Neural progenitor cell (in vitro differentiated cells): ENCODE measurements around the gene NSMF.

Source experiments
- EZH2 ChIP-seq: fragments of 200-600 bp; sonication (generic); IDR thresholded peaks from 2 replicates; pipeline ENCODE4 v1.6.1; 2017; ENCODE audit warnings: antibody characterized with exemption, mild to moderate bottlenecking, moderate library complexity
- EZH2phosphoT487 ChIP-seq: fragments of 200-600 bp; sonication (generic); IDR thresholded peaks from 2 replicates; pipeline ENCODE4 v1.6.1; 2017; ENCODE audit warnings: antibody characterized with exemption
- TF ChIP-seq, protein P1 (sequence below): fragments of 200-600 bp; sonication (generic); IDR thresholded peaks from 2 replicates; pipeline ENCODE4 v1.5.1; 2017; ENCODE audit warnings: antibody characterized with exemption, mild to moderate bottlenecking

DNA sequence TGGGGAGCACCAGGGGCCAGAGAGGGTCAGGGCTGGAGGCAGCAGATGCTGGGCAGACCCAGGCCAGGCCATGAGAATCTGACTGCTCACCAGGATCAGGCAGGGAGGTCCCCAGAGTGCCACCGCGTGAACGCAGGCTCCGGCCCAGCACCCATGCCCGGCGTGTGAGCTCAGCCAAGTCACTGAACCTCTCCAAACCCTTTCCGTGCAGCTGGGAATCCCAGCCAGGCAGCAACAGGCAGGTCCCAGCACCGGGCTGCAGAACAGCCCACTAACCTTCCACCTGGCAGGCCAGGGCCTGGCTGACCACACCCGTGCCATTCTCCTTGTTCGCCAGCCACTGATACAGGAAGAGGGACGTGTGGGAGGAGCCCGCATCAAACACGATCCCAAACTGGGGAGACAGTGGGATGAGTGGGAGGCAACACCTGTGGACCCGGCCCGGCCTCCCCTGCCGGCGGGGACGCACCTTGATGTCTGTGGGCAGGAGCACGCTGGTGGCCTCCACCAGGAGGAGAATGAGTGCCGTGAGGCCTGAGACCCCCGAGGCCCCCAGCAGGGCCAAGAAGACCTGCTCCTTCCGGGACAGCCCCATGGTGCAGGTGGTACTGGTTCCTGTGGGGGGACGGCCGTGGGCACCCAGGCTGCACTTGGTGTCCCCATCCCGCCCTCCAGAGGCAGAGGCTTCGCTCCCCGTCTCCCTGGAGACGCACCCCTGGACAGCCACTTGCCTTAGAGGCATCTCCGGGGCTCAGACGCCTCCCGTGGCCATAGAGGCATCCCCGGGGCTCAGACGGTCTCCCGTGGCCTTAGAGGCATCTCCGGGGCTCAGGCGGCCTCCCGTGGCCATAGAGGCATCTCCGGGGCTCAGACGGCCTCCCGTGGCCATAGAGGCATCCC is 21.2 kb downstream of the NSMF start:
- TF ChIP-seq, protein P1, sequence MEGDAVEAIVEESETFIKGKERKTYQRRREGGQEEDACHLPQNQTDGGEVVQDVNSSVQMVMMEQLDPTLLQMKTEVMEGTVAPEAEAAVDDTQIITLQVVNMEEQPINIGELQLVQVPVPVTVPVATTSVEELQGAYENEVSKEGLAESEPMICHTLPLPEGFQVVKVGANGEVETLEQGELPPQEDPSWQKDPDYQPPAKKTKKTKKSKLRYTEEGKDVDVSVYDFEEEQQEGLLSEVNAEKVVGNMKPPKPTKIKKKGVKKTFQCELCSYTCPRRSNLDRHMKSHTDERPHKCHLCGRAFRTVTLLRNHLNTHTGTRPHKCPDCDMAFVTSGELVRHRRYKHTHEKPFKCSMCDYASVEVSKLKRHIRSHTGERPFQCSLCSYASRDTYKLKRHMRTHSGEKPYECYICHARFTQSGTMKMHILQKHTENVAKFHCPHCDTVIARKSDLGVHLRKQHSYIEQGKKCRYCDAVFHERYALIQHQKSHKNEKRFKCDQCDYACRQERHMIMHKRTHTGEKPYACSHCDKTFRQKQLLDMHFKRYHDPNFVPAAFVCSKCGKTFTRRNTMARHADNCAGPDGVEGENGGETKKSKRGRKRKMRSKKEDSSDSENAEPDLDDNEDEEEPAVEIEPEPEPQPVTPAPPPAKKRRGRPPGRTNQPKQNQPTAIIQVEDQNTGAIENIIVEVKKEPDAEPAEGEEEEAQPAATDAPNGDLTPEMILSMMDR, result no peak
- TF ChIP-seq EZH2phosphoT487, result no peak
- TF ChIP-seq EZH2, result no peak
